HUES48 (cell line): ENCODE measurements around the gene SH3BGR.

Source experiments
- H3K27ac ChIP-seq: one replicate; pipeline ENCODE4 v1.7.0; 2013; ENCODE audit warnings: low read depth, low read length, inconsistent platforms
- H3K27me3 ChIP-seq: 2 replicates; pipeline ENCODE4 v1.6.1; 2013; ENCODE audit warnings: mild to moderate bottlenecking, low read length; ENCODE audit not compliant: control insufficient read depth, insufficient read depth
- H3K36me3 ChIP-seq: 2 replicates; pipeline ENCODE4 v1.6.1; 2013; ENCODE audit warnings: low read length; ENCODE audit not compliant: control insufficient read depth, insufficient read depth
- H3K4me1 ChIP-seq: 2 replicates; pipeline ENCODE4 v1.6.1; 2013; ENCODE audit warnings: mild to moderate bottlenecking, low read length; ENCODE audit not compliant: control insufficient read depth, insufficient read depth
- H3K4me3 ChIP-seq: 2 replicates; pipeline ENCODE4 v1.5.1; 2013; ENCODE audit warnings: mild to moderate bottlenecking, low read depth, low read length
- H3K9ac ChIP-seq: 2 replicates; pipeline ENCODE4 v1.6.1; 2013; ENCODE audit warnings: mild to moderate bottlenecking, low read depth, low read length, moderate library complexity
- H3K9me3 ChIP-seq: 2 replicates; pipeline ENCODE4 v1.6.1; 2013; ENCODE audit warnings: low read length; ENCODE audit not compliant: control insufficient read depth, insufficient read depth

SH3BGR gene

DNA sequence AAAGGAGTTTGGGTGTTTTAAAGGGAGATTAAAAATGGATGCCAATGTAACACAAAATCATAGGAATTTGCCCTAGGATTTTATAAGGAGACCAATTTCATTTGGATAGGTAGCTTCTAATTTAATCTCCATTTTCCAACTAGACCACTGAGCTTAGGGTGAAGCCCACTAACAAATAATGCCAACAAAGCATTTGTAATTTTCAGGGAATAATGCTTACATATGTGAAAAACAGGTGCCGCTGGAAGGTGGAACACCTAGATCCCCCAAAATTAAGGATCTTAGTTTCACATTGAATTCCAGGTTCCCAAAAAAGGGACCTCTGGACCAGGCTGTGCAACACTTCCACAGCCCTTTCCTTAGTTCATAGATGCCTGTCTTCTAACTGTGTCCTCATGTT lies 94.8 kb downstream of the SH3BGR start:
- Histone ChIP-seq H3K36me3 (no peaks in the 10 kb centered on the region), H3K4me1 (no peaks in the 10 kb centered on the region), H3K9me3 (peaks cover 14% of the 10 kb centered on the region), H3K4me3 (no peak overlapping the region), H3K27ac (no peak overlapping the region), H3K27me3 (no peaks in the 10 kb centered on the region), H3K9ac (no peak overlapping the region)

DNA sequence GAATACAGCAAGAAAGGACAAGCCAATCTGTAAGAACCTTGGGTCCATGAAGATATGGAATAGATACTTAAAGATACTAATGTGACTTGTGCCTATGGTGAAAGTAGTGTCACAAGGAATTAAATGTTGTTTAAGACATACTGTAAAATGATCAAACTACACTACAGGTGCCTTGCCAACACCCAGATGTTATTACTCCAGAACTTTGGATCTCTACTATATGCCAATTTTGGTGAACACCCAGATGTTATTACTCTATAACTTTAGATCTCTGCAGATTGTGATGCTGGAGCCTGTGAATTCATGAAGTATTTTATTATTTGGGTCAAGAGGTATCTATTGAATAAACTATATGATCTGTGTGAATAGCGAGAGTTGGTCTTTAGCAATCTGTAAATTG lies 101.1 kb downstream of the SH3BGR start:
- H3K9ac ChIP-seq = no peak overlapping the region
- H3K4me1 ChIP-seq = no peaks in the 10 kb centered on the region; the same call in 1 of the 2 replicates
- no peaks in the 10 kb centered on the region for H3K36me3 ChIP-seq
- no peaks in the 10 kb centered on the region for H3K27me3 ChIP-seq
- H3K4me3 ChIP-seq = no peak overlapping the region
- H3K27ac ChIP-seq = no peak overlapping the region
- peaks cover 20% of the 10 kb centered on the region for H3K9me3 ChIP-seq

DNA sequence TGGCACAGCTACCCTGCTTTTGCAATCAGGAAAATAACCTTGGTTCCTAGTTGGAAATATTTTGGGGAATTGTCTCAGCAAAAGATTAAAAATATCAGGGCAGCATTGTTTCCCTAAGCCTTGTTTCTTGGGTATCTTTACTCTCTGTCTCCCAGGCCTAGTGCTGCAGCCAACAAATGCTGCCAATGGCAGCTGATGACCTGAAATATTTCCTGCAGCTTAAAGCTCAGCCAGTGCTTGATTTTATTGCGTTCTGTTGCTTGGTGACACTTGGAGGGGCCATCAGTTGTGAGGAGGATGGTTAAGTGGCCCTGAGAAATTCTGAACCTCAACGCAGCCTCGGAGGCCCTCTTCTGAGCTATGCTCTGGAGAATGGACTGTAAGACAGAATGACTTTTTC lies 101.6 kb downstream of the SH3BGR start:
- no peaks in the 10 kb centered on the region for H3K27me3 ChIP-seq
- H3K4me1 ChIP-seq = no peaks in the 10 kb centered on the region; the same call in 1 of the 2 replicates
- H3K27ac ChIP-seq = no peak overlapping the region
- H3K9me3 ChIP-seq = peaks cover 20% of the 10 kb centered on the region
- H3K36me3 ChIP-seq = no peaks in the 10 kb centered on the region
- H3K4me3 ChIP-seq = no peak overlapping the region
- no peak overlapping the region for H3K9ac ChIP-seq

DNA sequence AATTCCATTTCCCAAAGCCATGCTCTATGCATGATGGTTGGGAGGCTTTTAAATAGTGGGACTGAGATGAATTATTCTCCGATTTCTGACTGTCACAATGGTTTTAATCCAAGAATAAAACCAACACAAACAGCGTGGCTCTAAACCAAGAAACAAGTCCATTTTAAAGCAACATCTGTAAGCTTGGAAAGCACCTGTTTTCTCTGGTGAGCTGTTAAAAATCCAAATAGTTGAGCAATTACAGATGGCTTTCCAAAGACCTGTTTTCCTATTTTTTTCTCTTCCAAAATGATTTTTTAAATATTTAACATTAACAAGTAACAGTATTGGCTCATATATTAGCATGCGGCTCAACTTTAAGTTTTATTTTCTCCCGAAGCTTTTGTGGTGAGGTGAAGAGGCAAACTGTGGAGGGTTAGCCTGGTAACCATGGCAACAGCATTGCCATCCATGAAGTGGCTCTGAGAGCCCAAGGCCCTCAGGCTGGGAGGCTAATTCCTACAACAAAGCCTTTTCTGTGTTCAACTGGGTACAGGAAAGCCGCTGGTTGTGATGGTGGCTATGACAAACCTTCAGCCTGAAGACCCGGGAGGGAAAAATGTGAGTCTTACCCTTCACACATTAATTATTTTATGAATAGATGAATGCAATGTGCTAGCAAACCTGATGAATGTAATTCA lies 104.3 kb downstream of the SH3BGR start:
- Histone ChIP-seq H3K9me3 (peaks cover 20% of the 10 kb centered on the region), H3K27ac (no peak overlapping the region), H3K36me3 (no peaks in the 10 kb centered on the region), H3K27me3 (no peaks in the 10 kb centered on the region), H3K4me3 (no peak overlapping the region), H3K4me1 (no peaks in the 10 kb centered on the region; the same call in 1 of the 2 replicates), H3K9ac (no peak overlapping the region)

DNA sequence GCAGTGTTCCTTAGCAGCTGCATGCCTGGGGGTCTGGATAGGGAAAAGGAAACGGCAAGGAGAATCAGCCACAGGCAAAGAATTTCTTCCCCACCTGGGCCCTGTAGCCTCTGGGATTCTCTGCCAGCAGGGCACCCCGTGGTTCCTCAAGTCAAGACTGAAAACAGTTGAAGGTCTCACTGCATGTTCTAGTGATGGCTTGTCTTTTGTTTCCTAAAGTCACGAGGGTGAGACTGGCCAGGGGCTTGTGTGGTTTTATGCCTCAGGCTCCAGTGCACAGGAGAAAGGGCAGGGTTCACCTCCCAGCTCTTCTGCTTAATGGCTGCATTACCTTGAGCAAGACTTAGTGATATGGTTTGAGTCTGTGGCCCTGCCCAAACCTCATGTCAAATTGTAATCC lies 107.7 kb downstream of the SH3BGR start:
- H3K27ac ChIP-seq = no peak overlapping the region
- H3K36me3 ChIP-seq = no peaks in the 10 kb centered on the region
- no peak overlapping the region for H3K4me3 ChIP-seq
- H3K4me1 ChIP-seq = no peaks in the 10 kb centered on the region; the same call in 1 of the 2 replicates
- H3K9ac ChIP-seq = no peak overlapping the region
- H3K9me3 ChIP-seq = no peaks in the 10 kb centered on the region
- no peaks in the 10 kb centered on the region for H3K27me3 ChIP-seq

DNA sequence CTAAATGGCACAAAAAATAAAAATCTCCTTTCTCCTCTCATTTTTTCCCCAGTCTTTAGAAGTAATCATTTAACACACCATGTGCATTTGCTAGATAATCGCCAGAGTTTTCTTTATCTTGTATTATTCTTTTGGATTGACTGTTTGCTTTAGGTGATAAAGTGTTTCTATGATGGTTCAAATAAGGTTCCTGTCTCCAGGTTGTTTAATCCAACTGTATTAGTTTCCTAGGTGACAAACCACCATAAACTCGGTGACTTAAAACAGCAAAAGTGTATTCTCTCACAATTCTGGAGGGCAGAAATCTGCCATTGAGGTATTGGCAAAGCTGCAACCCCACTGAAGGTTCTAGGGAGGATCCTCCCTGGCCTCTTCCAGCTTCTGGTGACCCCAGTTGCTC lies 109.4 kb downstream of the SH3BGR start:
- no peaks in the 10 kb centered on the region for H3K27me3 ChIP-seq
- no peak overlapping the region for H3K9ac ChIP-seq
- H3K4me1 ChIP-seq = no peaks in the 10 kb centered on the region; the same call in 1 of the 2 replicates
- no peaks in the 10 kb centered on the region for H3K9me3 ChIP-seq
- no peak overlapping the region for H3K4me3 ChIP-seq
- H3K36me3 ChIP-seq = no peaks in the 10 kb centered on the region
- H3K27ac ChIP-seq = no peak overlapping the region

DNA sequence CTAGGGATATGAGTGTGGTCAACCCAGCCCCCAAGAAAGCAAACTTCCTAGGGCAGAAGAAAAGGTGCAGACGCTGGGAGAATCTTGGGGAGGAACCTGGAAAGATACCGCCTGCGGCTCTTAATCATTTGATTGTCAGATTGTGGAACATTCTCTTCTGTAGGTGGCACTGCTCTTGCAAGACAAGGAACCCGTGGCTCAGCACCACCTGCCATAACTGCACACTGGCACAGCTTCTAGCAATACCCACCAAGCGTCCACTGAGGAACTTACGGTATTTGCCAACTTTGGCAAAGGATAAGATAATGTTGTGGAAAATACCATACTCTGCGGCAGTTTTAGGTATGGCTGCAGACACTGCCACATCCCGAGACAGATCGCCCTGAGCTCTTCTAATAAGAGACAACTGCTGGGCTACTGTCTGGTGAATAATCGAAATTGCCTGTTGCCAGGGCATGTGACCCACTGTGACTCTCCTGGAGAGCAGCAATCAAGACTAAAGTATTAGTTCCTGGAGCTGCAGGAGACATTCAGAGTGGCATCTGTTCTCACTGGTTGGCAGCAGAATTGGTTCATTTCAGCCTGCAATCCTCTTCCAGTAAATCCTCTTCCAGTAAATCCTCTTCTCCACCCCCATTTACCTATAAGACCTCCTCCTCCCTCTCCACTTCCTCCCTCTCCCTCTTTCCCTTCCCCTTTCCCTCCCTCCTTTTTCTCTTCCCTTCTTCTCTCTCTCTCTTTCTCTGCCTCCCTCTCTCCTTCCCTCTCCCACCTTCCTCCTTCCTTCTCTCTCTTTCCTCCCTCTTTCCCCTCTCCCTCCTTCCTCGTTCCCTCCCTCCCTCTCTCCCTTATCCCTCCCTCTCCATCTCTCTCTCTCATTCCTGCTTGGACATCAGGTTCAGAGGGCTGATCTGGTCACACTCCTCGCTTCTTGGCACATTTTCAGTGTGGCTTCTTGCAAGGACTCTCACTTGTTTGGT lies 111.3 kb downstream of the SH3BGR start:
- no peaks in the 10 kb centered on the region for H3K9me3 ChIP-seq
- no peak overlapping the region for H3K4me3 ChIP-seq
- no peak overlapping the region for H3K27ac ChIP-seq
- H3K27me3 ChIP-seq = no peaks in the 10 kb centered on the region
- no peaks in the 10 kb centered on the region for H3K4me1 ChIP-seq
- H3K36me3 ChIP-seq = no peaks in the 10 kb centered on the region
- no peak overlapping the region for H3K9ac ChIP-seq

DNA sequence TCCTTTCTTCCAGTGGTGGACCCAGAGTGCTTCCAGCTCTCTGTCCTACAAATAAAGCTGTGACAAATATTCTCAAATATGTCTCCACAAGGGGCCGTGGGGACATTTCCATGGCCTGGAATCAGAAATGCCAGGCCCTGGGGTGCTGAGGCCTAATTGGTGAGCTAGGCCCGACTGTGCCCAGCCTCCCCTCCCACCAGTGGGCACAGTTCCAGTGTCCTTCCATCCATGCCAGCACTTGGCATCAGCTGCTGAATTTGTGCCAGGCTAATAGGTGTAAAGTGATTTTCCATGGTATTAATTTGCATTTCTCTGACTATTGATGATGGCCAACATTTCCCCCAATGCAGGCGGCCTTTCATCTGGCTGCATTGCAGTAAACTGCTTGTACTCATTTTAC lies 112.4 kb downstream of the SH3BGR start:
- Histone ChIP-seq H3K9me3 (no peaks in the 10 kb centered on the region), H3K9ac (no peak overlapping the region), H3K27me3 (no peaks in the 10 kb centered on the region), H3K36me3 (no peaks in the 10 kb centered on the region), H3K4me1 (peaks cover 6% of the 10 kb centered on the region), H3K27ac (no peak overlapping the region), H3K4me3 (no peak overlapping the region)
